Measurements from ENCODE around the gene PAPOLG.

Gene PAPOLG

GRCh38 chr2:60756097-60757087, at the start of gene PAPOLG:
Gene PAPOLG, plus strand, starts transcription at chr2:60756268. Its CDS starts 211 bp downstream, at chr2:60756479.
- DNase-seq: peak; percentile 94

DNA sequence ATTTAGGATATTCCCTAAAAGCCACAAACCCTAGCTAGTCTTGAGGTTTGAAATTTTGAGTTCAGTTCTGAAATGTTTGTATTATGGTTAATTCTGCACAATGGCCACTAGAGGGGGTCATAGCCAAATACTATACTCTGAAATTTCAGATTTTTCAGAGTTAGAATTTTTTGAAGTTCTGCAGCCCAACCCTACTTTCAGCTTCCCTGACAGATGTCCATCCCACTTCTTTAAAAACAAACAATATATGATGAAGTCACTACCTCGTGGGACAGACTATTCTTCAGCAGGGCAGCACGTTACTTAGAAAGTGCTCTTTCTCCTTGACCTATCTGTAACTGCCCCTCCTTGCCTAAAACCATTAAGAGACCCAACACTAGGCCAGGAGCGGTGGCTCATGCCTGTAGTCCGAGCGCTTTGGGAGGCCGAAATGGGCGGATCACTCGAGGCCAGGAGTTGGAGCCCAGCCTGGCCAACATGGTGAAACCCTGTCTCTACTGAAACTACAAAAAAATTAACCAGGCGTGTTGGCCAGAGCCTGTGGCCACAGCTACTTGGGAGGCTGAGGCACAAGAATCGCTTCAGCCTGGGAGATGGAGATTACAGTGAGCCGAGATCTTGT, 48.2 kb upstream of the PAPOLG start:
- DNase-seq: peak; percentile 36

GRCh38 chr2:60708630-60709320, 47.3 kb upstream of the PAPOLG start:
- DNase-seq: no peak

- no peak for DNase-seq
These were observed 45.4 kb upstream of the PAPOLG start for GRCh38 chr2:60710707-60711106.

- DNase-seq: no peak
These were observed 40.5 kb upstream of the PAPOLG start for GRCh38 chr2:60715561-60715960.

DNA sequence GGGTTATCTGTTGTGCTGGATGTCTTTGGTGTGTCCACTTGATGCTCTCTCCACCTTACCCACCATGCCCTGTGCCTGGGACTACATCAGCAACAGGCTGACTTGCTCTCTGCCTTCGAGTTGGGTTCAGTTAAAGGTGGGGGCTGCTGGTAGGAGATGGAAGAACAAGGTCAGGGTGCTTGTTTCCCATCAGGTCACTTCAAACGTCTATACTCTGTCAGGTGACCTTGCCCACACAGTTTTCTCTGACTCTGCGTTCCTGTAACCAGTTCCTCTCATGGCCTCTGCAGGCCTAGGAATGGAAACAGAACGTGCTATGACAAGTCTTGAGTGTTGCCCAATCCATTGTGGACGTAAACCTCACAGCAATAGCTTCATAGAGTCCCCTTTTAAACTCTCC, 38.4 kb upstream of the PAPOLG start:
- no peak for DNase-seq

GRCh38 chr2:60719331-60719730, 36.7 kb upstream of the PAPOLG start:
- DNase-seq: no peak

DNA sequence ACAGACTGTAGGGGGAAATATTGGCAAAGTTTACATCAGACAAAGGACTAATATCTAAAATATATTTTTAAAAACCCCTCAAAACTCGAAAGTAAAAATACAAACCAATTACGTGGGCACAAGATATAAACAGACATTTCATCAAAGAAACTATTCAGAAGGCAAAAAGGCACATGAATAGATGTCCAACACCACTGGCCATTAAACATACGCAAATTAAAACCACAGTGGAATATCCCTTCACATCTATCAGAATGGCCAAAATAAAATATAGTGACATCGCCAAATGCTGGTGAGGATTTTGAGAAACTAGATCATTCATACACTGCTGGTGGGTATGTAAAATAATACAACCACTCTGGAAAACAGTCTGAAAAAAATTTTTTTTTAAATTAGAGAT, 30.6 kb upstream of the PAPOLG start:
- DNase-seq: no peak

GRCh38 chr2:60728855-60729254, 27.2 kb upstream of the PAPOLG start:
- no peak for DNase-seq

- peak; percentile 36 for DNase-seq
These were observed 20.4 kb upstream of the PAPOLG start for GRCh38 chr2:60735496-60736250.

DNA sequence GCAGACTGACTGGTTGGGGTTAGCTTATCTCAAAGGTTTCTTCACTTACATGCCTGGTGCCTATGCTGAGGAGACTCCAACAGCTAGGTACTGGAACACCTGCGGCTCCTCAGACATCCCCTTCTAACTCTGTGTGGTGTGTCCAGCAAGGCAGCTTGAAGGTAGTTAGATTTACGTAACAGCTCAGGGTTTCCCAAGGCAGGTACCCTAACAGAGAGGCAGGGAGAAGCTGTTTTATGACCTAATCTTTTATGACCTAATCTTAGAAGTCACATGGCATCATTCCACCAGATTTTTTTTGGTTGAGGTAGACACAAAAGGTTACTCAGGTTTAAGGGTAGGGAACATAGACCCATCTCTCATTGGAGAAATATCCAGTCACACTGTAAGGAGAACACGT, 17.4 kb upstream of the PAPOLG start:
- DNase-seq: no peak

DNA sequence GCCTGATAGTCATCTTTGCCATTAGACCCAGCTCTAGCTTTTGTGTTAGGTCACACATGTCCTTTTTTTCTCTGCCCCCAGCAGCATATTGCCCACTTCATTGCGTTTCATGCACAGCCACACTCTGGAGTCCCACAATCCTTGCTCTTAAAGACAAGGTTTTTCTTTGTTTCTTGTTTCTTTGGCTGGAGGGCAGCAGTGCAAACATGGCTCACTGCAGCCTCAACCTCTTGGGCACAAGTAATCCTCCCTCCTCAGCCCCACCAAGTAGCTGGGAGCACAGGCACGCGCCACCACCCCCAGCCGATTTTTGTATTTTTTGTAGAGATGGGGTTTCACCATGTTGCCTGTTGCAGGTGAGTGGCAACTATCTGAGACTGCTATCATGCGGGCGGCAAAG, 16.9 kb upstream of the PAPOLG start:
- no peak for DNase-seq

DNA sequence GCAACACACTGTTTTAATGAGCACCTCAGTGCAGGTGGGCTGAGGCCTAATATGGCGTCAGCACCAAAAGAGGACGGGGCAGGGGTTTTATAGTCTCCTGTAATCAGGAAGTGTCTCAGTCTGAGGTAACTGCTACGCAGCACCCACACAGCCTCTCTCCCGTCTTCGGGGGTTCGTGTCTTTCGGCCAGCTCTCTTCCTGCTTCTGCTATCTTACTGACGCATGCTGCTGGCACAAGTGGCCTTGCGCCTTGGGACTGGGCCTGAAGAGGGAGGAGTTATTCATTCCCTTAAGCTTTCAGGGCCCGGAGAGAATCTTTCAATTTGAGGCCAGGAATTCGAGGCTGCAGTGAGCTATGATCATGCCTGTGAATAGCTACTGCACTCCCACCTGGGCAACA, 14.5 kb upstream of the PAPOLG start:
- no peak for DNase-seq

DNA sequence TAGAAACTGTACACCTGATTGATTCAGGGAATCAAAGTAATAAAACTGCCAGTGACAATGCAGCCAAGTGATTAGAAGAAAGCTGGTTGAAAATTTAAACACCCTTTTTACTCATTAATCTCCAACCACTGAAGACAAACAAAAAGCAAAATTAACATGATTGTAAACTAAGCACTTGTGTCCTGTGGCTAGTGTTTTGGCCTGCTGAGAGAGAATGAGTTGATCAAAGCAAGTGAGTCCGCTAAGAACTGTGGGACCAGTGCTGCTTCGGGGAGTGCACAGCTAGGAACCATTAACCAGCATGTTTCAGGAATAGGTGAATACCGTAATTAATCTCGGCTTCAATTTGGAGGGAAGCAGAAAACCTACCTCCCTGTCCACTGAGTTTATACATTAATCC, 13.6 kb upstream of the PAPOLG start:
- peak; percentile 1 for DNase-seq

DNA sequence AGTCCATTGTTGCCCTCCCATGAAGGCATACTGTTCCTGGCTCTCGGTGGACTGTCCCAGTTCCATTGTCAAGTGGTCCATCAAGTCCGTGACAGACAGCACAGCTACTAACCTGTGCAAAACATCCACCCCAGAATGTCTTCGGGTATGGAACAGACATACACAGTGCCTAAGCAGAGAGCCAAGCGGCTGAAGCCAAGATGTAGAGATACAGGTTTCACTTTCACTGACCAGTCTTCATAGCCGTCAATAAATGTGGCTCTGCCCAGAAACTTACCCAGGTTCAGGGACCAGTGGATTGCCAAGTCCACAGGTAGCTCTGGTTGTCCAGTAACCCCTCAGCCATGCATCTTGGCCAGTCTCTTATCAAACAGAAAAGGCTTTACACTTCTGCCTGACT, 10.7 kb upstream of the PAPOLG start:
- DNase-seq: no peak

DNA sequence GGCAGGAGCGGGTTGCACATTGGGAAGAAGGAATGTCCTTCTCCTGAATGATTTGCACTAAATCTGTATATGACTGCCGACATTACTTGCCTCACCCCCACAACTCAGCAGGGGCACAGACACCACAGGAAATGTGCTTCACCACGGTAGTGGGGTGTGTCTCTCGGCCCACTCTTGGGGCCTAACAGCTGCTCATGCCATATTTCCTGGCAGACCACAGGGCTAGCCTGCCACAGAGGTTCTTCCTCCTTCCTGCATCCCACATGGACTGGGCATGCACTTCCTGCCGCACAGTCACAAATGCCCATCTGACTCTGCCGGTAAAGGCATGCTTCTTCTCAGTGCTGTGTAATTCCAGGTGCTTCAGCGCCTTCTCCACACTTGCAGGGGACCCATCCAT, 10.3 kb upstream of the PAPOLG start:
- peak; percentile 36 for DNase-seq

DNA sequence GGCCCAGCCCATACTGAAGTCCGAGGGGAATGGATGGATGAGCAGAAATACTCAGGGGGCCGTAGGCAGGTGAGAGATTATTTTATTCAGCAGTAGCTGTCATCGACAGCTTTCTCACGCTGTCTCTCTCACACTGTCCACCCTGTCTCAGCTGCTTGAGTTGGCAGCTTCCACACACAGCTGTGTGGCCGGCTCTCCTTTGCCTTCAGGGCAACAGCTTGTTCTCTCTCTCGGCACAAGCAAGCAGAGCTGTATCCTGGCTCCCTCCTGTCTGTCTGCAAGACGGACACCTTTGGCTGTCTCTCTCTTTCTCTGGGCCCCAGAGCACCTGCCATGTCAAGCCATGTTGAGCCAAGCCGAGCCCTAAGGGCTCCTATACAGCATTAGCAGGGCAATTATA, 9.8 kb upstream of the PAPOLG start:
- DNase-seq: peak; percentile 56

DNA sequence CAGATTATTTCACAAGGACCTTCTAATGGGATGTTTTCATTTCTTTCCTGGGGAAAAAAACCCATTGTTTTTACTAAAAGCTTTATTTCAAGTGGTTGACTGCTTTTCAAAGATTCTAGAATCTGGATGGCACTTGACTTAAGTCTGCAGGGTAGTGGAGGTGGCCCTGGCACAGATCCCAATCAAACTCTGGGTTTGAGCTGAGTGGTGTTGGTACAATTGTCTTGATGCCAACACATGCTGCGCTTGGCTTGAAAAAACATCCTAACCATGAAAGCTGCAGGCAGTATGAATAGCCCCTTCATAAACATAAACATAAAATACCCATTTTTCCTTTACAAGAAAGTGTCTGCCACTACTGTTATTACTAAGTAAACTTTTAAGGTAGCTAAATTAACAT, 3.6 kb downstream of the PAPOLG start:
- DNase-seq: peak; percentile 71

- DNase-seq: no peak
These were observed 8.9 kb downstream of the PAPOLG start for GRCh38 chr2:60764736-60765534.

GRCh38 chr2:60766283-60766682, 10.2 kb downstream of the PAPOLG start:
- no peak for DNase-seq

DNA sequence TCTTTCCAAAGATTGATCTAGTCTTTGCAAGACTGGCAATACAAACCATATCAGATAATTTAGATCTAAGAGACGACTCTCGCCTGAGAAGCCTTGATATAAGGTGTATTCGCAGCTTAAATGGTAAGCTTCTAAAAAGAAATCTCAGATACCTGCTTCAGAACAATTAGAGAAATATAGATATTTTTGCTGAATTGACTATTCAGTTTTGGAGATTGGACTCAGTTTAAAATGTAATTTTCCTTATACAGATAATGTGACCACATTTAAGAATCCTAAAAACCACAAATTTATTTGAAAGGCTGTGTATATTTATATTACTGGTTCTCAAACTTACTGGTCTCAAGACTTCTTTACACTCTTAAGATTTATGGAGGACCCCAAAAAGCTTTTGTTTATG, 15.4 kb downstream of the PAPOLG start:
- DNase-seq: no peak

DNA sequence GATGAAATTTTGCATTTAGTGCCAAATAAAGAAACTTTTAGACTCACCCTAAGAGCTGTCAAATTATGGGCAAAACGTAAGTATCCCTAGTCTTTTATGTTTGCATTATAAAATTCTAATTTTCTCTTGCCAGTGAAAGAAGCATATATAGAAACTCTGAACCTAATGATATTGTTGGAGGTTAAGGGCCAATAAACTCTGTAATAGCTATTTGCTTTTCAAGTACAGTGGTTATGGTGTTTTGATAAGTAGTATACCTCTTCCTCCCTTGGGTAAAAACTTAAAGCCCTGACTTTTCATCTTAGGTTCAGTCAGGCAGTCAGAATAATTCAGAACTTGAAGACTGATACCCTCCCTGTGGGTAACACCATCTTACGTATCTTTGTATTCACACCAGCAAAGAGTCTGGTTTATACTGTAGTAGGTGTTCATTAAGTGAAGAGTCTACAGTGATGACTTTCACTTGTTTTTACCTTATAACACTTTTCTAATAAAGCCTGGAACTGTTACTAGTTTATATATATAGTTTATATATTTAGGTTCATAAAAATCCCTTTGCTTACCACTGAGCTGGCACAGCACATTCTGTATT, 19.1 kb downstream of the PAPOLG start:
- no peak for DNase-seq

Measured in NCI-H69 (cell line).